Heart left ventricle (tissue), 16 donors: Measurements from ENCODE around the gene AIP. TPM values are rescaled to one million over a fixed set of nuclear protein-coding genes. Genes with fewer than 3 reads are reported as not detected.

Experiments
- ATAC-seq, 4 donors: fragments of 200-7000 bp; cut with Tn5 transposase; one replicate each; pipeline ENCODE4 v1.9.1; 2020 to 2022; ENCODE audit warnings: moderate library complexity in 4 of 4, mild to moderate bottlenecking in 3 of 4, moderate number of reproducible peaks in 1 of 4
- DNase-seq, 5 donors: peaks; one replicate each; pipeline ENCODE4 v3.0.0-alpha.2; 2020
- H3K27ac ChIP-seq, 12 donors: fragments of 200-600 bp; sonication (generic) in 4 of 12; one replicate each; pipeline versions ENCODE4 v1.5.0 to v1.8.0; 2016 to 2022; ENCODE audit warnings: mild to moderate bottlenecking in 2 of 12
- H3K27me3 ChIP-seq, 9 donors: fragments of 200-600 bp; sonication (generic) in 2 of 9; one replicate each; pipeline versions ENCODE4 v1.5.1 to v1.8.0; 2016 to 2022; ENCODE audit warnings: mild to moderate bottlenecking in 3 of 9
- H3K36me3 ChIP-seq, 9 donors: fragments of 200-600 bp; sonication (generic) in 2 of 9; one replicate each; pipeline versions ENCODE4 v1.5.0 to v1.8.0; 2018 to 2022; ENCODE audit warnings: mild to moderate bottlenecking in 2 of 9
- H3K4me1 ChIP-seq, 12 donors: fragments of 200-600 bp; sonication (generic) in 4 of 12; one replicate each; pipeline versions ENCODE4 v1.5.0 to v1.8.0; 2016 to 2022; ENCODE audit warnings: mild to moderate bottlenecking in 3 of 12
- H3K4me3 ChIP-seq, 12 donors: fragments of 200-600 bp; sonication (generic) in 4 of 12; one replicate each; pipeline versions ENCODE4 v1.5.0 to v1.8.0; 2017 to 2022; ENCODE audit warnings: mild to moderate bottlenecking in 9 of 12, moderate library complexity in 4 of 12
- H3K9me3 ChIP-seq, 12 donors: fragments of 200-600 bp; sonication (generic) in 4 of 12; one replicate each; pipeline versions ENCODE4 v1.5.0 to v1.8.0; 2016 to 2022; ENCODE audit warnings: mild to moderate bottlenecking in 1 of 12
- POLR2A ChIP-seq, 2 donors: fragments of 450-650 bp; IDR thresholded peaks; one replicate each; pipeline ENCODE4 v1.6.1; 2017; ENCODE audit warnings: antibody characterized with exemption in 2 of 2, mild to moderate bottlenecking in 2 of 2, moderate library complexity in 2 of 2
- WGBS, 4 donors: extraction: QIAGEN DNeasy Blood & Tissue Kit in 2 of 4; methylation state at CpG; one replicate each; pipeline versions ENCODE4 v1.1.5 to v1.1.7; 2013 to 2018; 5-methylcytosine and 5-hydroxymethylcytosine counted together
- intact Hi-C, 10 donors: fragments of 100-400 bp; cut with DNase I; formaldehyde crosslinking; loops; one replicate each; pipeline versions ENCODE4 v1.11.1 to v1.14.2; 2022
- polyA plus RNA-seq, 2 donors: library from polyadenylated mRNA; stranded (reverse); fragments of 200-250 nt; gene quantifications; one replicate each; pipeline ENCODE4 v1.2.3, GENCODE V29; 2013
- total RNA-seq, 9 donors: library from RNA; depleted of rRNA in 2 of 9; stranded (reverse); fragments of >200 nt in 2 of 9; fragmentation: NEBNext Ultra II Directional in 3 of 9; extraction: Animal tissue kit (Norgen Biotek cat#: 25700) in 3 of 9; gene quantifications; one replicate each; pipeline versions ENCODE4 v1.1.0 to v1.2.4, GENCODE V29; 2016 to 2023
- TF ChIP-seq, protein P1 (sequence below), 12 donors: fragments of 200-600 bp; sonication (generic) in 4 of 12; IDR thresholded peaks; one replicate each; pipeline versions ENCODE4 v1.5.0 to v1.8.0; 2018 to 2022; ENCODE audit warnings: antibody characterized with exemption in 12 of 12, mild to moderate bottlenecking in 5 of 12
- donor health status: ischemic (EF 13 %, LVEDD 7.1; RV severe dilation, severe dysfunction).
- donor health status: healthy with polysubstance abuse.
- donor health status: DM: no; HTN: yes; CAD: no.
- donor health status: DM: no; HTN: no; CAD: no.
- donor health status: ischemic (EF 25% LVEDD 6.9; RV normal size, moderate dysfunction).
- donor health status: ischemic (EF 25% LVEDD 5.7; RV mildly dilated, moderate dysfunction).
- donor health status: healthy.
- donor health status: DM: yes; HTN: yes; CAD: no.
- donor health status: ischemic (EF 35%, LVEDD 5.7; RV mildly dilated, moderate dysfunction).
- donor health status: nonischemic (EF 11% LVEDD 7.7; RV severe dilation, severe dysfunction).
- donor health status: DM: yes; HTN: yes; CAD: no.
- donor health status: PGD.
- donor health status: ischemic (EF 29% LVEDD 5.4; RV normal size, mild dysfunction).
- donor health status: nonischemic (EF 23%, LVEDD 6.1; RV moderate dilation, normal function).

The AIP gene
- total and polyA plus RNA-seq, 11 donors = 41.7 to 96.4 (median 57.9) TPM

DNA sequence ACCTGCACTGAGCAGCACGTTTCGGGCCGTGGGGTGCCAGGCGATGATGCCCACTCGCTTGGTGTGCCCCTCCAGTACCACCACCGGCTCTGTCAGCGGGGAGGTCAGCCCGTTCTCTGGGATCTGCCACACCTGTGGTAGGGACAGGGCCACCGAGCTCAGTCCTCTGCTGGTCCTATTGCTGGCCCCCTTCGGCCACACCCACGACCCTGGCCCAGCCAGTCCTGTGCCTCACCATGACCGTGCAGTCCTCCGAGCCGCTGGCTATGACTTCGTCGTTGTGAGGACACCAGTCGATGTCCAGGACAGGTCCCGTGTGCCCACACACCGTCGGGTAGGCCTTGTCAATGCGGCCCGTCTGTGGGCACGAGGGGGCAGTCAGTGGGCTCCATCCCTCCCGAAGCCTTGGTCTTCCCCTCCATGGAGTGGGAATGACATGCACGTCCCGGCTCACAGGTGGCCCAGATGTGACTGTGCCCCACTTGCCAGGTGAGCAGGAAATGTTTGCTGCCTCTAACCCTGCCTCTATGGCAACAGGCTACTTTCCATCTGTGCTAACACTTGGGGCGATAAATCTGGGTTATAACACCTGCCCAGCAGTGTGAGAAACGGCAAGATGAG is 41.0 kb upstream of the AIP start:
- peak in 1 of 5 donors; percentile 31 for DNase-seq
- Histone ChIP-seq H3K4me1 (peaks cover 0 to 66% (median 22%) of the 10 kb centered on the region in 12 donors), H3K4me3 (peak overlapping the region in 3 of 12 donors; percentile 74 to 86 (median 81)), H3K9me3 (no peaks in the 10 kb centered on the region), H3K27me3 (no peaks in the 10 kb centered on the region), H3K36me3 (peaks cover 0 to 44% (median 8%) of the 10 kb centered on the region in 9 donors), H3K27ac (peak overlapping the region in 1 of 12 donors; percentile 10)
- 88 to 92% (median 88%) methylated on average over 21 to 28 of the region's 28 CpGs for WGBS, 4 donors
- intact Hi-C loops = loop anchor here in 1 of 10 donors (1.0 to 2.0 kb wide), 2 partner anchors 13 to 27 kb away; partner anchors contain the start of gene TMEM134
- ATAC-seq = no peak
- TF ChIP-seq, protein P1, sequence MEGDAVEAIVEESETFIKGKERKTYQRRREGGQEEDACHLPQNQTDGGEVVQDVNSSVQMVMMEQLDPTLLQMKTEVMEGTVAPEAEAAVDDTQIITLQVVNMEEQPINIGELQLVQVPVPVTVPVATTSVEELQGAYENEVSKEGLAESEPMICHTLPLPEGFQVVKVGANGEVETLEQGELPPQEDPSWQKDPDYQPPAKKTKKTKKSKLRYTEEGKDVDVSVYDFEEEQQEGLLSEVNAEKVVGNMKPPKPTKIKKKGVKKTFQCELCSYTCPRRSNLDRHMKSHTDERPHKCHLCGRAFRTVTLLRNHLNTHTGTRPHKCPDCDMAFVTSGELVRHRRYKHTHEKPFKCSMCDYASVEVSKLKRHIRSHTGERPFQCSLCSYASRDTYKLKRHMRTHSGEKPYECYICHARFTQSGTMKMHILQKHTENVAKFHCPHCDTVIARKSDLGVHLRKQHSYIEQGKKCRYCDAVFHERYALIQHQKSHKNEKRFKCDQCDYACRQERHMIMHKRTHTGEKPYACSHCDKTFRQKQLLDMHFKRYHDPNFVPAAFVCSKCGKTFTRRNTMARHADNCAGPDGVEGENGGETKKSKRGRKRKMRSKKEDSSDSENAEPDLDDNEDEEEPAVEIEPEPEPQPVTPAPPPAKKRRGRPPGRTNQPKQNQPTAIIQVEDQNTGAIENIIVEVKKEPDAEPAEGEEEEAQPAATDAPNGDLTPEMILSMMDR (IDR thresholded peaks at IDR 0.05) = no peak

DNA sequence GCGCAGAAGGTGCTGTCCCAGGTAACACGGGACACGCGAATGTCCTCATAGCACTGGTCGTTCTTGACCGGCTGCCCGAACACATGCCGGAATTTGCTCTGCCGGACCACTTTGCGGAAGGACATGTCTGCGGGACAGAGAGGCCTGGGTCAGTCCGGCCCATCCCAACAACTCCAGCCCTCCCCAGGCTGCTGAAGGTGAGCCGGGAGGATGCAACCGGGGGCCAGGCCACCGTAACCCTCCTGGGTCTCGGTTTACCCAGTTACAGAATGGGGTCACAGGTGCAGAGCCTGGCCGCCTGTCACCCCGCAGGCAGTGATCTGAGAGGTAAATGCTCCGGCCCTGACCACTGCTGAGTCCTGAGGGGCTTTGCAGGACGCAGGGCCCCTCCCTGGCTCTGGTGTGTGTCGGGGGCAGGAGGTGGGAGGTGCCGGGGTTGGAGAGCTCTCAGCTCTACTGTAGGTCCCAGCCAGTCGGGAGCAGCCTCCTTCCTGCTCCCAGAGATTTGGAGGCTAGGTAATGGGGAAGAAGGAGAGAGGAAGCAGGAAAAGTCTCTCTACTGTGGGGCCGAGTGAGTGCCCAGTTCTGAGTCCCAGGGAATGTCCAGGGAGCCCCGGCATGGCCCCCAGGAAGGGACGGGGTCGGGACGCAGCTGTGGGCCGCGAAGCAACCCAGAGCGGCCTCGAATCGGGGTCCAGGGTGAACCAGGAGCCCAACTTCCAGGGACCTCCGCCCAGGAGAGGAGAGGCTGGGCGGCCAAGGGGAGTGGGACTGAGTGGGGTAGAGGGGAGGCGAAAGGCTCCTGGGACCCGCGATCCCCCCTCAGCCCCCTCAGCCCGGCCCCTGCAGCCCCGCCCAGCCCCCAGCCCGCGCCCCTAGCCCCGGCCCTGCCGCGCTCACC is 40.1 kb upstream of the AIP start:
- peak overlapping the region; percentile 62 to 97 (median 84) for H3K4me3 ChIP-seq
- ATAC-seq = peak in 1 of 4 donors; percentile 4
- 15 to 48% (median 36%) methylated on average over 21 to 45 of the region's 45 CpGs for WGBS, 4 donors
- TF ChIP-seq, protein P1 (IDR thresholded peaks at IDR 0.05) = no peak
- no peak for TF ChIP-seq POLR2A (IDR thresholded peaks at IDR 0.05)
- H3K36me3 ChIP-seq = peaks cover 0 to 38% (median 6%) of the 10 kb centered on the region in 9 donors
- peak in 1 of 5 donors; percentile 21 for DNase-seq
- no peaks in the 10 kb centered on the region for H3K9me3 ChIP-seq
- H3K27ac ChIP-seq = peak overlapping the region; percentile 83 to 99 (median 96)
- H3K27me3 ChIP-seq = no peaks in the 10 kb centered on the region
- intact Hi-C loops = loop anchor here in 2 of 10 donors (1.0 to 2.0 kb wide), 3 partner anchors 13 to 26 kb away; partner anchors contain the start of genes RPS6KB2 (in 1 of the 2) and TMEM134 (in 1 of the 2)
- H3K4me1 ChIP-seq = peaks cover 0 to 57% (median 20%) of the 10 kb centered on the region in 12 donors

DNA sequence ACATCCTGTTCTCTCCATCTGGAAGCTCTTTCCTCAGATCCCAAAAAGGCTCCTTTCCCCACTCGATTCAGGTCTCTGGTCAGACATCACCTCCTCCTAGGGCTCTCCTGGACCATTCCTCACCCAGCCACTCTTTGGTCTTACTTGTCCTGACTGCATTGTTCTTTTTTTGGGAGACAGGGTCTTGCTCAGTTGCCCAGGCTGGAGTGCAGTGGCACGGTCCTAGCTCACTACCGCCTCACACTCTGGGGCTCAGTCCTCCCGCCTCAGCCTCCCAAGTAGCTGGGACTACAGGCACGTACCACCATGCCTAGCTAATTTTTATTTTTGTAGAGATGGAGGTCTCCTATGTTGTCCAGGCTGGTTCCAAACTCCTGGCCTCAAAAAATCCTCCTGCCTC is 37.3 kb upstream of the AIP start:
- no peak overlapping the region for H3K27ac ChIP-seq
- 83 to 97% (median 88%) methylated on average over 5 of the region's 5 CpGs for WGBS, 4 donors
- DNase-seq (no peak), ATAC-seq (no peak)
- peaks cover 0 to 59% (median 15%) of the 10 kb centered on the region in 12 donors for H3K4me1 ChIP-seq
- H3K9me3 ChIP-seq = no peaks in the 10 kb centered on the region
- no peak overlapping the region for H3K4me3 ChIP-seq
- intact Hi-C loops = no loop called here
- H3K36me3 ChIP-seq = peaks cover 0 to 17% (median 5%) of the 10 kb centered on the region in 9 donors
- TF ChIP-seq, protein P1 (IDR thresholded peaks at IDR 0.05) = no peak
- no peak for TF ChIP-seq POLR2A (IDR thresholded peaks at IDR 0.05)
- H3K27me3 ChIP-seq = no peaks in the 10 kb centered on the region

DNA sequence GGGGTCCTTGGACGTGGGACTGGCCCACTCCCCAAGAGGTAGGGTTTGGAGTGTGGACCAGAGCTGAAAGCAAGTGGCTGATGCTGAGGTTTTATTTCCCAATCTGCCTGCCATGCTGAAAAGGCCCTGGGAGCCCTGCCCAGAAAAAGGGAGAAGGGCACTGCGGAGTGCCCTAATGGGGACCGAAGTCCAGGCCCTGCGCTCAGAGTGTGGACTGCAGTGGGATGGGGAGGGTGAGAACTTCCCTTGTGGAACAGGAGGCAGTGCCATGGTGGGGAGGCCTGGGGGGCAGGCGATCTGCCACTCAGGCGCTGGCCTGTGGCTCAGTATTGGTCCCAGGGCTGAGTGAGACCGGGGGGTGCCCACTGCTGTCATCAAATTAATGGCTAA is 34.6 kb upstream of the AIP start:
- TF ChIP-seq, protein P1 (IDR thresholded peaks at IDR 0.05) = no peak
- TF ChIP-seq POLR2A (IDR thresholded peaks at IDR 0.05) = no peak
- Histone ChIP-seq H3K4me3 (no peak overlapping the region), H3K36me3 (no peaks in the 10 kb centered on the region), H3K27ac (no peak overlapping the region), H3K27me3 (no peaks in the 10 kb centered on the region), H3K9me3 (no peaks in the 10 kb centered on the region), H3K4me1 (peaks cover 0 to 52% (median 8%) of the 10 kb centered on the region in 12 donors)
- no peak for ATAC-seq
- no peak for DNase-seq
- intact Hi-C loops = no loop called here
- WGBS, 4 donors = 90 to 94% (median 92%) methylated on average over 7 of the region's 7 CpGs
